ENCODE measurements around the gene TRPT1.

GRCh38 chr11:64176751-64177150 lies 49.2 kb downstream of the TRPT1 start:
- TF ChIP-seq YY1 (IDR thresholded peaks at IDR 0.05; ENCODE audit: insufficient read depth, insufficient read length) (no peak), ZNF274 (IDR thresholded peaks at IDR 0.05; ENCODE audit: low read depth, low read length) (no peak), SUZ12 (IDR thresholded peaks at IDR 0.05; ENCODE audit: extremely low read depth, insufficient read depth, insufficient read length) (no peak)

Data from NT2/D1 (cell line).